Upper lobe of left lung (tissue), 4 donors: ENCODE data around the gene CTNNAL1.

Experiments
- CTCF ChIP-seq, 6 experiments: fragments of 450-650 bp in 4 of 6; fragments of 200-600 bp in 2 of 6; sonication (generic) in 2 of 6; IDR thresholded peaks; one replicate each; pipeline ENCODE4 v1.5.1; 2016 to 2019; ENCODE audit warnings: antibody characterized with exemption in 6 of 6
- EP300 ChIP-seq, 4 donors: sonication (generic); formaldehyde crosslinking; IDR thresholded peaks; one replicate each; pipeline ENCODE4 v1.5.1; 2017; ENCODE audit warnings: antibody characterized with exemption in 4 of 4, control low read depth in 2 of 4

GRCh38 chr9:109012009-109012875 lies 1.1 kb downstream of the CTNNAL1 start:
- TF ChIP-seq CTCF (IDR thresholded peaks at IDR 0.05) (no peak), EP300 (IDR thresholded peaks at IDR 0.05) (no peak)
